ENCODE measurements around the gene ASF1B. TPM values are rescaled to one million over a fixed set of nuclear protein-coding genes. Genes with fewer than 3 reads are reported as not detected.

Gene ASF1B
- total RNA-seq, 1 experiment from 2014 or later, result 38.4 TPM

DNA sequence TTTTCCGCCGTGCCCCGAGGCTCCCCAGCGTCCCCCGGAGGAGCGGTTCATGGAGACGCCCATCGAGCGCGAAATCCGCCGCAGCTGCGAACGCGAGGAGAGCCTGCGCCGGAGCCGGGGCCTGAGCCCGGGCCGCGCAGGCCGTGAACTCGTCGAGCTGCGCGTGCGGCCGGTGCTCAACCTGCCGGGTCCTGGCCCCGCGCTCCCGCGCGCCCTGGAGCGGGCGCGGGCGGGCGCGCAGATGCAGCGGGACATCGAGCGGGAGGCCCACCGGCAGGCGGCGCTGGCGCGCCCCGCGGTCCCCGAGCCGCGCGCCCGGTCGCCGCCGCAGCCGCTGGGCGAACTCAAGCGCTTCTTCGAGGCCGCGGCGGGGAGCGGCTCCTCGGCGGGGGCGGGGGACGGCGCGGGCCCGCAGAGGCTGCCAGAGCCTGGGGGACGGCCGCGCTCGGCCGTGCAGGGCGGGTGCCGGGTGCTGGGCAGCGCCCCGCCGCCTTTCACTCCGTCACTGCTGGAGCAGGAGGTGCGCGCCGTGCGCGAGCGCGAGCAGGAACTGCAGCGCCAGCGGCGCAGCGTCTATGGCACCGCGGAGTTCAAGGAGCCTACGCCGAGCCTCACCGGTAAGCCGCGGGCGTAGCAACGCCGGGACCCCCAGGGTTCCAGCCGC is 63.0 kb downstream of the ASF1B start (continued):
- TF ChIP-seq, protein P1, sequence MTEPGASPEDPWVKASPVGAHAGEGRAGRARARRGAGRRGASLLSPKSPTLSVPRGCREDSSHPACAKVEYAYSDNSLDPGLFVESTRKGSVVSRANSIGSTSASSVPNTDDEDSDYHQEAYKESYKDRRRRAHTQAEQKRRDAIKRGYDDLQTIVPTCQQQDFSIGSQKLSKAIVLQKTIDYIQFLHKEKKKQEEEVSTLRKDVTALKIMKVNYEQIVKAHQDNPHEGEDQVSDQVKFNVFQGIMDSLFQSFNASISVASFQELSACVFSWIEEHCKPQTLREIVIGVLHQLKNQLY (CRISPR knock-in tag; IDR thresholded peaks at IDR 0.05), result no peak
- TF ChIP-seq FOXJ3 (CRISPR knock-in tag; IDR thresholded peaks at IDR 0.05; ENCODE audit: borderline replicate concordance), result no peak
- no peak for TF ChIP-seq RELA (CRISPR knock-in tag; IDR thresholded peaks at IDR 0.05; ENCODE audit: borderline replicate concordance)
- TF ChIP-seq CREM (CRISPR knock-in tag; IDR thresholded peaks at IDR 0.05), result peak; percentile 26; the same call in 1 of the 2 replicates
- no peak for TF ChIP-seq ZNF416 (CRISPR knock-in tag; IDR thresholded peaks at IDR 0.05)
- no peak for TF ChIP-seq SMAD4 (CRISPR knock-in tag; IDR thresholded peaks at IDR 0.05)
- TF ChIP-seq USF1 (CRISPR knock-in tag; IDR thresholded peaks at IDR 0.05), result no peak
- TF ChIP-seq TP53 (CRISPR knock-in tag; IDR thresholded peaks at IDR 0.05), result no peak
- peak; percentile 53; the same call in 1 of the 2 replicates for TF ChIP-seq FOXP1 (CRISPR knock-in tag; IDR thresholded peaks at IDR 0.05; ENCODE audit: borderline replicate concordance)
- no peak for TF ChIP-seq ZNF425 (CRISPR knock-in tag; conservative IDR thresholded peaks at IDR 0.05)
- TF ChIP-seq ZNF138 (CRISPR knock-in tag; conservative IDR thresholded peaks at IDR 0.05), result no peak
- TF ChIP-seq NFYB (CRISPR knock-in tag; conservative IDR thresholded peaks at IDR 0.05; ENCODE audit: low read depth), result no peak
- TF ChIP-seq, protein P2, sequence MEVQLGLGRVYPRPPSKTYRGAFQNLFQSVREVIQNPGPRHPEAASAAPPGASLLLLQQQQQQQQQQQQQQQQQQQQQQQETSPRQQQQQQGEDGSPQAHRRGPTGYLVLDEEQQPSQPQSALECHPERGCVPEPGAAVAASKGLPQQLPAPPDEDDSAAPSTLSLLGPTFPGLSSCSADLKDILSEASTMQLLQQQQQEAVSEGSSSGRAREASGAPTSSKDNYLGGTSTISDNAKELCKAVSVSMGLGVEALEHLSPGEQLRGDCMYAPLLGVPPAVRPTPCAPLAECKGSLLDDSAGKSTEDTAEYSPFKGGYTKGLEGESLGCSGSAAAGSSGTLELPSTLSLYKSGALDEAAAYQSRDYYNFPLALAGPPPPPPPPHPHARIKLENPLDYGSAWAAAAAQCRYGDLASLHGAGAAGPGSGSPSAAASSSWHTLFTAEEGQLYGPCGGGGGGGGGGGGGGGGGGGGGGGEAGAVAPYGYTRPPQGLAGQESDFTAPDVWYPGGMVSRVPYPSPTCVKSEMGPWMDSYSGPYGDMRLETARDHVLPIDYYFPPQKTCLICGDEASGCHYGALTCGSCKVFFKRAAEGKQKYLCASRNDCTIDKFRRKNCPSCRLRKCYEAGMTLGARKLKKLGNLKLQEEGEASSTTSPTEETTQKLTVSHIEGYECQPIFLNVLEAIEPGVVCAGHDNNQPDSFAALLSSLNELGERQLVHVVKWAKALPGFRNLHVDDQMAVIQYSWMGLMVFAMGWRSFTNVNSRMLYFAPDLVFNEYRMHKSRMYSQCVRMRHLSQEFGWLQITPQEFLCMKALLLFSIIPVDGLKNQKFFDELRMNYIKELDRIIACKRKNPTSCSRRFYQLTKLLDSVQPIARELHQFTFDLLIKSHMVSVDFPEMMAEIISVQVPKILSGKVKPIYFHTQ (CRISPR knock-in tag; IDR thresholded peaks at IDR 0.05), result no peak
- no peak for TF ChIP-seq ZNF281 (CRISPR knock-in tag; IDR thresholded peaks at IDR 0.05)
- no peak for TF ChIP-seq GTF2I (CRISPR knock-in tag; conservative IDR thresholded peaks at IDR 0.05)
- TF ChIP-seq ZNF232 (CRISPR knock-in tag; IDR thresholded peaks at IDR 0.05), result no peak
- no peak for TF ChIP-seq ZNF317 (CRISPR knock-in tag; IDR thresholded peaks at IDR 0.05; ENCODE audit: borderline replicate concordance, low read depth)

Measured in WTC11 (cell line).